Fibroblast of lung (primary cell): ENCODE measurements around the gene BCL2L13.

Experiments used
- CTCF ChIP-seq, 2 donors: IDR thresholded peaks in 1 of 2; conservative IDR thresholded peaks in 1 of 2; 1 replicate in 1 of 2; 2 replicates in 1 of 2; pipeline ENCODE4 v1.5.1; 2011 to 2012; ENCODE audit warnings: low read length in 2 of 2, control low read depth in 1 of 2, inconsistent platforms in 1 of 2, low read depth in 1 of 2, mild to moderate bottlenecking in 1 of 2
- EZH2 ChIP-seq: IDR thresholded peaks from 2 replicates; pipeline ENCODE4 v1.5.1; 2012; ENCODE audit warnings: low read length, control low read depth, mild to moderate bottlenecking; ENCODE audit errors: missing control alignments

- TF ChIP-seq CTCF (conservative IDR thresholded peaks at IDR 0.05 in 1 of 2, IDR thresholded peaks at IDR 0.05 in 1 of 2; ENCODE audit: low read depth in 1 of 2, low read length in 2 of 2) (no peak), EZH2 (no peak)
These were observed 85.7 kb downstream of the BCL2L13 start for GRCh38 chr22:17724241-17724640.
